Neural progenitor cell (in vitro differentiated cells): ENCODE data around the gene RGS6. TPM values are rescaled to one million over a fixed set of nuclear protein-coding genes. Genes with fewer than 3 reads are reported as not detected.

Experiments used
- DNase-seq: peaks from one replicate; pipeline ENCODE4 v3.0.0-alpha.2; 2016; ENCODE audit warnings: low spot score
- H2AFZ ChIP-seq: fragments of 200-600 bp; sonication (generic); replicated peaks from 2 replicates; pipeline ENCODE4 v1.6.1; 2016; ENCODE audit warnings: antibody characterized with exemption
- H3F3A ChIP-seq: fragments of 200-600 bp; sonication (generic); 2 replicates; pipeline ENCODE4 v1.6.1; 2016; ENCODE audit warnings: antibody characterized with exemption, low read depth
- H3K27ac ChIP-seq: fragments of 200-600 bp; sonication (generic); 2 replicates; pipeline ENCODE4 v1.5.1; 2016; ENCODE audit warnings: mild to moderate bottlenecking
- H3K27me3 ChIP-seq: fragments of 200-600 bp; sonication (generic); 2 replicates; pipeline ENCODE4 v1.6.1; 2016; ENCODE audit warnings: mild to moderate bottlenecking, moderate library complexity
- H3K36me3 ChIP-seq: fragments of 200-600 bp; sonication (generic); 2 replicates; pipeline ENCODE4 v1.5.1; 2016
- H3K4me1 ChIP-seq: fragments of 200-600 bp; sonication (generic); 2 replicates; pipeline ENCODE4 v1.6.1; 2016; ENCODE audit warnings: mixed run types
- H3K4me2 ChIP-seq: fragments of 200-600 bp; sonication (generic); 2 replicates; pipeline ENCODE4 v1.6.1; 2016
- H3K4me3 ChIP-seq: fragments of 200-600 bp; sonication (generic); 2 replicates; pipeline ENCODE4 v1.5.1; 2016
- H3K79me2 ChIP-seq: fragments of 200-600 bp; sonication (generic); 2 replicates; pipeline ENCODE4 v1.6.1; 2016; ENCODE audit warnings: low read depth
- H3K9ac ChIP-seq: fragments of 200-600 bp; sonication (generic); 2 replicates; pipeline ENCODE4 v1.6.1; 2016
- H3K9me3 ChIP-seq: fragments of 200-600 bp; sonication (generic); 2 replicates; pipeline ENCODE4 v1.5.1; 2016; ENCODE audit warnings: low read depth
- H4K20me1 ChIP-seq: fragments of 200-600 bp; sonication (generic); 2 replicates; pipeline ENCODE4 v1.6.1; 2016; ENCODE audit warnings: low read depth
- H3K27ac Mint-ChIP-seq: 3 replicates; pipeline ENCODE4 v1.8.0; 2021; ENCODE audit warnings: mixed read lengths
- H3K27me3 Mint-ChIP-seq: 2 replicates; pipeline ENCODE4 v1.8.0; 2022; ENCODE audit warnings: low read depth, mild to moderate bottlenecking, inconsistent platforms, moderate library complexity, mixed read lengths; ENCODE audit not compliant: insufficient read depth
- H3K36me3 Mint-ChIP-seq: 3 replicates; pipeline ENCODE4 v1.8.0; 2021; ENCODE audit warnings: mixed read lengths
- H3K4me1 Mint-ChIP-seq: 3 replicates; pipeline ENCODE4 v1.8.0; 2021; ENCODE audit warnings: mixed read lengths
- H3K4me3 Mint-ChIP-seq: 3 replicates; pipeline ENCODE4 v1.8.0; 2021; ENCODE audit warnings: mild to moderate bottlenecking, moderate library complexity, mixed read lengths
- H3K9me3 Mint-ChIP-seq: 3 replicates; pipeline ENCODE4 v1.8.0; 2020; ENCODE audit warnings: mixed read lengths
- CTCF ChIP-seq: fragments of 200-600 bp; sonication (generic); IDR thresholded peaks from 2 replicates; pipeline ENCODE4 v1.5.1; 2017; ENCODE audit warnings: antibody characterized with exemption, mild to moderate bottlenecking
- EZH2 ChIP-seq: fragments of 200-600 bp; sonication (generic); IDR thresholded peaks from 2 replicates; pipeline ENCODE4 v1.6.1; 2017; ENCODE audit warnings: antibody characterized with exemption, mild to moderate bottlenecking, moderate library complexity
- EZH2phosphoT487 ChIP-seq: fragments of 200-600 bp; sonication (generic); IDR thresholded peaks from 2 replicates; pipeline ENCODE4 v1.6.1; 2017; ENCODE audit warnings: antibody characterized with exemption
- total RNA-seq: library from RNA; depleted of rRNA; stranded (reverse); fragments of >200 nt; gene quantifications from 2 replicates; pipeline ENCODE4 v1.2.3, GENCODE V29; 2015; ENCODE audit warnings: low replicate concordance

RGS6 gene
- total RNA-seq, 1 donor from 2014 or later: 0.80 TPM

- Histone ChIP-seq H3K79me2 (no peaks in the 10 kb centered on the region), H3K4me1 (no peaks in the 10 kb centered on the region), H4K20me1 (no peaks in the 10 kb centered on the region), H3K9ac (no peak overlapping the region), H3K36me3 (no peaks in the 10 kb centered on the region), H3K27ac (no peak overlapping the region), H3K4me3 (no peak overlapping the region), H2AFZ (no peak overlapping the region), H3K9me3 (peaks cover 5% of the 10 kb centered on the region), H3K27me3 (no peaks in the 10 kb centered on the region), H3F3A (no peaks in the 10 kb centered on the region), H3K4me2 (no peak overlapping the region)
- no peaks in the 10 kb centered on the region for H3K27me3 Mint-ChIP-seq
- H3K9me3 Mint-ChIP-seq: peaks cover 8% of the 10 kb centered on the region
- no peak overlapping the region for H3K27ac Mint-ChIP-seq
- no peaks in the 10 kb centered on the region for H3K4me1 Mint-ChIP-seq
- H3K4me3 Mint-ChIP-seq: no peak overlapping the region
- H3K36me3 Mint-ChIP-seq: no peaks in the 10 kb centered on the region
- no peak for TF ChIP-seq EZH2
- no peak for TF ChIP-seq EZH2phosphoT487
- no peak for TF ChIP-seq CTCF
- no peak for DNase-seq
These were observed 15.8 kb downstream of the RGS6 start for GRCh38 chr14:71947947-71948500.

- TF ChIP-seq CTCF (no peak), EZH2 (no peak), EZH2phosphoT487 (no peak)
- Mint-ChIP-seq H3K4me3 (no peak overlapping the region), H3K36me3 (no peaks in the 10 kb centered on the region), H3K9me3 (peaks cover 8% of the 10 kb centered on the region), H3K27ac (no peak overlapping the region), H3K27me3 (peaks cover 3% of the 10 kb centered on the region), H3K4me1 (no peaks in the 10 kb centered on the region)
- no peaks in the 10 kb centered on the region for H4K20me1 ChIP-seq
- no peaks in the 10 kb centered on the region for H3K27me3 ChIP-seq
- no peak overlapping the region for H3K4me2 ChIP-seq
- H3K4me1 ChIP-seq: no peaks in the 10 kb centered on the region
- no peak for DNase-seq
- H2AFZ ChIP-seq: no peak overlapping the region
- H3K9ac ChIP-seq: no peak overlapping the region
- H3K27ac ChIP-seq: no peak overlapping the region
- no peaks in the 10 kb centered on the region for H3K36me3 ChIP-seq
- H3F3A ChIP-seq: no peaks in the 10 kb centered on the region
- H3K4me3 ChIP-seq: no peak overlapping the region
- H3K9me3 ChIP-seq: peaks cover 5% of the 10 kb centered on the region
- no peaks in the 10 kb centered on the region for H3K79me2 ChIP-seq
These were observed 20.4 kb downstream of the RGS6 start for GRCh38 chr14:71952381-71953363.

DNA sequence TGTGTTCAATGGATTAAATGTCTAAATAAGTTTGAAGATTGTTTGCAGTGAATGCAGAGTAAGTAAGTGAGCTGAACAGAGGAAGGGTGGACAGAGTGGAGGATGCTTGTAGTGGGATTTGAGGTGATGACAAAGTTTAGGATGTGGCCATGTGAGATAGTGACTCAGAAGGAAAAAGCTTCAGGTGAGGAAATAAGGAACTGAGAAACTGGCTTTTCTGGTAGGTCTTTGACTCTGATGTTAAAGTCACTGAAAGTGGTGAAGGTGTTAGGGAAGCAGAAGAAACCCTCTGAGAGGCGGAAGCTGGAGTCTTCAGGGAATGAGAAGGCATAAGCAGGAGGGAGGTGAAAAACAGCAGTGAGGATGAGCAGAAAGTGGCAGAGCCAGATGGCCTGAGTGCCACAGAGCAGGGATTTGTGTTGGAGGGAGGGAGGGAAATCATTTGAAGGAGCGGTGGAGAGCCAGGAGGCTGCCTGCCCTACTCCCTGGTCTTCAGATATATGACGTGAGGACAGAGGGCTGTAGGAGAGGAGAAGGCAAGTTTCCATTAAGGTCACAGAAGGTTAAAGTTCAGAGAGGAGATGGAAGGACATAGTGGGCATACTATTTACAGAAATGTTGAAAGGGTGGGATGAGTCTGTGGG, 24.8 kb downstream of the RGS6 start:
- Mint-ChIP-seq H3K9me3 (no peaks in the 10 kb centered on the region), H3K4me1 (no peaks in the 10 kb centered on the region), H3K27me3 (peaks cover 4% of the 10 kb centered on the region), H3K27ac (no peak overlapping the region), H3K4me3 (no peak overlapping the region), H3K36me3 (no peaks in the 10 kb centered on the region)
- H3K36me3 ChIP-seq: no peaks in the 10 kb centered on the region
- TF ChIP-seq EZH2 (no peak), EZH2phosphoT487 (no peak), CTCF (no peak)
- no peak for DNase-seq
- H3K9me3 ChIP-seq: no peaks in the 10 kb centered on the region
- H3K27ac ChIP-seq: no peak overlapping the region
- no peaks in the 10 kb centered on the region for H3K4me1 ChIP-seq
- H3K4me3 ChIP-seq: no peak overlapping the region
- H2AFZ ChIP-seq: no peak overlapping the region
- H3K79me2 ChIP-seq: no peaks in the 10 kb centered on the region
- no peak overlapping the region for H3K4me2 ChIP-seq
- no peaks in the 10 kb centered on the region for H3K27me3 ChIP-seq
- no peaks in the 10 kb centered on the region for H4K20me1 ChIP-seq
- no peak overlapping the region for H3K9ac ChIP-seq
- no peaks in the 10 kb centered on the region for H3F3A ChIP-seq
